Urinary bladder (tissue), 4 donors: Measurements from ENCODE around the gene SGF29. TPM values are rescaled to one million over a fixed set of nuclear protein-coding genes. Genes with fewer than 3 reads are reported as not detected.
"Not testable (repeated sequence)": the region's sequence is repeated elsewhere in the genome, so short reads cannot be mapped to it uniquely, and the experiment has no call there.

ENCODE experiments used
- DNase-seq: peaks from one replicate; pipeline ENCODE4 v3.0.0-alpha.2; 2015; ENCODE audit errors: extremely low spot score
- H3K27ac ChIP-seq: one replicate; pipeline ENCODE4 v1.5.1; 2013; ENCODE audit warnings: low read depth, mild to moderate bottlenecking, moderate library complexity
- H3K36me3 ChIP-seq: one replicate; pipeline ENCODE4 v1.6.1; 2013; ENCODE audit warnings: mild to moderate bottlenecking, moderate library complexity; ENCODE audit not compliant: insufficient read depth
- H3K4me1 ChIP-seq: one replicate; pipeline ENCODE4 v1.6.1; 2013; ENCODE audit warnings: mild to moderate bottlenecking, moderate library complexity; ENCODE audit not compliant: insufficient read depth
- H3K4me3 ChIP-seq: one replicate; pipeline ENCODE4 v1.5.1; 2013; ENCODE audit warnings: low read depth, low read length
- WGBS: extraction: QIAGEN DNeasy Blood & Tissue Kit; methylation state at CpG from one replicate; pipeline ENCODE4 v1.1.7; 2013; 5-methylcytosine and 5-hydroxymethylcytosine counted together
- polyA plus RNA-seq: library from polyadenylated mRNA; stranded (reverse); fragments of 200-250 nt; gene quantifications from one replicate; pipeline ENCODE4 v1.2.3, GENCODE V29; 2013
- total RNA-seq: library from RNA; depleted of rRNA; stranded (reverse); fragments of >200 nt; gene quantifications from one replicate; pipeline ENCODE4 v1.2.3, GENCODE V29; 2014
- donor health status: healthy with polysubstance abuse.
- donor health status: healthy.

The SGF29 gene
- total and polyA plus RNA-seq, 2 donors = 13.9 to 42.7 TPM

GRCh38 chr16:28566233-28566925, 12.7 kb downstream of the SGF29 start:
- 100% methylated on average over 4 of the region's 4 CpGs for WGBS
- H3K36me3 ChIP-seq = not testable (repeated sequence)

GRCh38 chr16:28567292-28567691, 13.6 kb downstream of the SGF29 start:
- Histone ChIP-seq H3K4me1 (no peaks in the 10 kb centered on the region), H3K27ac (no peak overlapping the region), H3K36me3 (no peaks in the 10 kb centered on the region), H3K4me3 (no peak overlapping the region)
- WGBS = 89% methylated on average over 2 of the region's 2 CpGs
- DNase-seq = no peak

More at GRCh38 chr16:28566233-28566925, 12.7 kb downstream of the SGF29 start:
- not testable (repeated sequence) for DNase-seq, H3K27ac ChIP-seq, H3K4me3 ChIP-seq, H3K4me1 ChIP-seq

- DNase-seq = no peak
- Histone ChIP-seq H3K27ac (no peak overlapping the region), H3K36me3 (no peaks in the 10 kb centered on the region), H3K4me3 (no peak overlapping the region), H3K4me1 (no peaks in the 10 kb centered on the region)
- WGBS = 82% methylated on average over 5 of the region's 5 CpGs
Measured at GRCh38 chr16:28569021-28569420, 15.3 kb downstream of the SGF29 start.

GRCh38 chr16:28569968-28570752, 16.4 kb downstream of the SGF29 start:
- Histone ChIP-seq H3K4me1 (no peaks in the 10 kb centered on the region), H3K27ac (no peak overlapping the region), H3K4me3 (no peak overlapping the region), H3K36me3 (no peaks in the 10 kb centered on the region)
- 97% methylated on average over 4 of the region's 4 CpGs for WGBS
- DNase-seq = no peak

GRCh38 chr16:28572696-28573510, 19.2 kb downstream of the SGF29 start:
- Histone ChIP-seq H3K4me3 (no peak overlapping the region), H3K4me1 (no peaks in the 10 kb centered on the region), H3K27ac (peak overlapping the region; percentile 14), H3K36me3 (no peaks in the 10 kb centered on the region)
- peak; percentile 39 for DNase-seq
- 20% methylated on average over 15 of the region's 15 CpGs for WGBS

- Histone ChIP-seq H3K36me3 (no peaks in the 10 kb centered on the region), H3K27ac (no peak overlapping the region), H3K4me3 (no peak overlapping the region), H3K4me1 (no peaks in the 10 kb centered on the region)
- DNase-seq = no peak
- WGBS = 85% methylated on average over 17 of the region's 17 CpGs
Measured at GRCh38 chr16:28573738-28574718, 20.3 kb downstream of the SGF29 start.

GRCh38 chr16:28574925-28575324, 21.2 kb downstream of the SGF29 start:
- DNase-seq = no peak
- H3K36me3 ChIP-seq = no peaks in the 10 kb centered on the region
- H3K27ac ChIP-seq = no peak overlapping the region
- no peak overlapping the region for H3K4me3 ChIP-seq
- no peaks in the 10 kb centered on the region for H3K4me1 ChIP-seq
- 92% methylated on average over 2 of the region's 2 CpGs for WGBS

- Histone ChIP-seq H3K27ac (no peak overlapping the region), H3K4me1 (no peaks in the 10 kb centered on the region), H3K36me3 (no peaks in the 10 kb centered on the region), H3K4me3 (no peak overlapping the region)
- no peak for DNase-seq
- 92% methylated on average over 8 of the region's 8 CpGs for whole genome bisulfite sequencing
Measured at GRCh38 chr16:28575446-28576109, 21.9 kb downstream of the SGF29 start.

- peaks cover 2% of the 10 kb centered on the region for H3K36me3 ChIP-seq
- DNase-seq = no peak
- H3K27ac ChIP-seq = no peak overlapping the region
- H3K4me3 ChIP-seq = no peak overlapping the region
- 95% methylated on average over 15 of the region's 15 CpGs for WGBS
- no peaks in the 10 kb centered on the region for H3K4me1 ChIP-seq
Measured at GRCh38 chr16:28580726-28581315, 27.1 kb downstream of the SGF29 start.

GRCh38 chr16:28585674-28586073, 32.0 kb downstream of the SGF29 start:
- Histone ChIP-seq H3K27ac (no peak overlapping the region), H3K4me1 (no peaks in the 10 kb centered on the region), H3K4me3 (no peak overlapping the region), H3K36me3 (peaks cover 10% of the 10 kb centered on the region)
- no peak for DNase-seq
- 86% methylated on average over 11 of the region's 11 CpGs for WGBS

GRCh38 chr16:28586466-28586865, 32.7 kb downstream of the SGF29 start:
- peaks cover 10% of the 10 kb centered on the region for H3K36me3 ChIP-seq
- DNase-seq = no peak
- WGBS = 85% methylated on average over 3 of the region's 3 CpGs

GRCh38 chr16:28587386-28587785, 33.7 kb downstream of the SGF29 start:
- DNase-seq = no peak
- Histone ChIP-seq H3K27ac (no peak overlapping the region), H3K36me3 (peaks cover 8% of the 10 kb centered on the region), H3K4me1 (no peaks in the 10 kb centered on the region), H3K4me3 (no peak overlapping the region)
- 85% methylated on average over 8 of the region's 8 CpGs for WGBS

More at GRCh38 chr16:28586466-28586865, 32.7 kb downstream of the SGF29 start:
- H3K27ac ChIP-seq = no peak overlapping the region
- no peaks in the 10 kb centered on the region for H3K4me1 ChIP-seq
- H3K4me3 ChIP-seq = no peak overlapping the region
